ENCODE data around the gene ATP2B2. TPM values are rescaled to one million over a fixed set of nuclear protein-coding genes. Genes with fewer than 3 reads are reported as not detected.

ATP2B2 gene
- total and polyA plus RNA-seq, 9 of the 15 experiments (the other 6 are each of a cell fraction or from before 2014, with no cell fraction given): 0.06 TPM; not detected in 8

GRCh38 chr3:10526366-10526765 lies 21.0 kb upstream of the ATP2B2 start (continued):
- no peak for TF ChIP-seq ATF6 (CRISPR knock-in tag; IDR thresholded peaks at IDR 0.05)

- ChIA-PET CTCF (ENCODE audit: low intra/inter-chr PET ratio) (no interaction called here), POLR2A (no interaction called here)
- no peak overlapping the region for H3K27ac ChIP-seq (ENCODE audit: extremely low read depth, low read depth, low read length)
- H3K9ac ChIP-seq (ENCODE audit: insufficient read depth in 1 of 2, low read depth in 2 of 2, low read length in 2 of 2): no peak overlapping the region
- ATAC-seq: no peak
- H3K4me2 ChIP-seq (ENCODE audit: insufficient read depth, low read length): no peak overlapping the region
- peaks cover 11 to 54% of the 10 kb centered on the region in 2 experiments for H3K27me3 ChIP-seq (ENCODE audit: control insufficient read depth in 2 of 2, insufficient read depth in 2 of 2, low read length in 2 of 2)
- intact Hi-C loops (cut with micrococcal nuclease): no loop called here
- DNase-seq (ENCODE audit: extremely low read depth in 1 of 4, low spot score in 3 of 4): no peak
- H3K79me2 ChIP-seq (ENCODE audit: control insufficient read depth, insufficient read depth, low read length): no peaks in the 10 kb centered on the region
- no peaks in the 10 kb centered on the region for H3K36me3 ChIP-seq (ENCODE audit: control insufficient read depth, insufficient read depth, low read length)
- H4K20me1 ChIP-seq (replicated peaks; ENCODE audit: control insufficient read depth, insufficient read depth, low read length): peaks cover 21% of the 10 kb centered on the region
- 0 out of 5 replicates have a peak, but pooled peaks cover 0 to 4% of the 10 kb centered on the region in 2 experiments for H3K4me1 ChIP-seq (replicated peaks in 1 of 2; ENCODE audit: control insufficient read depth in 2 of 2, insufficient read depth in 2 of 2, low read length in 2 of 2)
- in situ Hi-C loops (cut with MboI): no loop called here
- 0% methylated on average over 3 of the region's 3 CpGs for WGBS (ENCODE audit: insufficient coverage, low coverage, missing lambda C conversion rate)
- BruUV-seq (replicated peaks): no TSS peak
- H3K9me3 ChIP-seq (replicated peaks; ENCODE audit: control insufficient read depth, insufficient read depth, low read depth, low read length): no peaks in the 10 kb centered on the region
- H3K4me3 ChIP-seq: no peak overlapping the region
- FAIRE-seq: no peak
- TF ChIP-seq, protein P1, sequence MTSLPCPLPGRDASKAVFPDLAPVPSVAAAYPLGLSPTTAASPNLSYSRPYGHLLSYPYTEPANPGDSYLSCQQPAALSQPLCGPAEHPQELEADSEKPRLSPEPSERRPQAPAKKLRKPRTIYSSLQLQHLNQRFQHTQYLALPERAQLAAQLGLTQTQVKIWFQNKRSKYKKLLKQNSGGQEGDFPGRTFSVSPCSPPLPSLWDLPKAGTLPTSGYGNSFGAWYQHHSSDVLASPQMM (CRISPR knock-in tag; IDR thresholded peaks at IDR 0.05): no peak
- no peak for TF ChIP-seq NR2C2 (CRISPR knock-in tag; IDR thresholded peaks at IDR 0.05)
- no peak for TF ChIP-seq NR2C2 (tag; IDR thresholded peaks at IDR 0.05)
- TF ChIP-seq ZNF146 (CRISPR knock-in tag; IDR thresholded peaks at IDR 0.05; ENCODE audit: unreplicated experiment): no peak
- no peak for TF ChIP-seq ZNF133 (CRISPR knock-in tag; IDR thresholded peaks at IDR 0.05)
- no peaks in the 10 kb centered on the region for H3K9me1 ChIP-seq (ENCODE audit: control insufficient read depth, insufficient read depth, low read length)
- no peak overlapping the region for H2AFZ ChIP-seq (ENCODE audit: low read depth, low read length)
Measured at GRCh38 chr3:10524799-10525301, 19.5 kb upstream of the ATP2B2 start.
